GM12878 (cell line): ENCODE data around the gene DCLRE1C. TPM values are rescaled to one million over a fixed set of nuclear protein-coding genes. Genes with fewer than 3 reads are reported as not detected.
A peak's percentile ranks its signal among the peaks of the same experiment; 100 is the strongest.

Source experiments
- ATAC-seq: fragments of 200-7000 bp; cut with Tn5 transposase; 3 replicates; pipeline ENCODE4 v1.9.1; 2020; ENCODE audit warnings: mild to moderate bottlenecking, moderate library complexity
- BruUV-seq: library from RNA; stranded (reverse); fragments of 400-500 nt; replicated peaks from 2 replicates; lab custom pipeline; 2021; lab: Mats Ljungman, UMichigan
- CTCF ChIA-PET: fragments of 300-600 bp; sonication (Branson Sonifier 250); formaldehyde crosslinking; extraction: SDS; loops from one replicate; lab custom pipeline; 2021; ENCODE audit warnings: inconsistent platforms; lab: Yijun Ruan, JAX
- POLR2A ChIA-PET: fragments of 350-600 bp; formaldehyde crosslinking; extraction: SDS; loops from one replicate; lab custom pipeline; 2021; ENCODE audit warnings: inconsistent platforms; lab: Charles Lee
- RAD21 ChIA-PET: fragments of 300-600 bp; sonication (Branson Sonifier 250); formaldehyde crosslinking; loops from one replicate; lab custom pipeline; 2023; ENCODE audit warnings: antibody characterized with exemption; ENCODE audit not compliant: unreplicated experiment; lab: Charles Lee
- SMC1A ChIA-PET: fragments of 300-600 bp; sonication (Branson Sonifier 250); formaldehyde crosslinking; loops from one replicate; lab custom pipeline; 2023; ENCODE audit not compliant: unreplicated experiment, uncharacterized antibody; lab: Charles Lee
- DNase-seq: peaks from one replicate; pipeline ENCODE4 v3.0.0-alpha.2; 2011; ENCODE audit warnings: low read depth, low spot score
- FAIRE-seq: peaks from 3 replicates; lab custom pipeline; 2011; peaks lifted over from hg19 to GRCh38; lab: Jason Lieb, UNC
- H2AFZ ChIP-seq: 2 replicates; pipeline ENCODE4 v1.6.0; 2011; ENCODE audit warnings: low read depth, low read length, control low read depth; ENCODE audit not compliant: control insufficient read depth
- H3K27ac ChIP-seq: 2 replicates; pipeline ENCODE4 v1.5.1; 2011; ENCODE audit warnings: control low read depth; ENCODE audit not compliant: control insufficient read depth, insufficient read depth
- H3K27me3 ChIP-seq, 2 experiments: replicated peaks in 1 of 2; 2 replicates each; pipeline versions ENCODE4 v1.6.0 to v1.6.1; 2011; ENCODE audit warnings: low read length in 1 of 2; ENCODE audit not compliant: control insufficient read depth in 2 of 2, insufficient read depth in 2 of 2
- H3K36me3 ChIP-seq, 2 experiments: 2 replicates each; pipeline ENCODE4 v1.5.1; 2011; ENCODE audit warnings: low read length in 1 of 2; ENCODE audit not compliant: control insufficient read depth in 2 of 2, insufficient read depth in 2 of 2
- H3K4me1 ChIP-seq: 2 replicates; pipeline ENCODE4 v1.6.1; 2011; ENCODE audit warnings: mild to moderate bottlenecking, low read length, moderate library complexity, mixed read lengths; ENCODE audit not compliant: control insufficient read depth, insufficient read depth
- H3K4me2 ChIP-seq: 2 replicates; pipeline ENCODE4 v1.6.0; 2011; ENCODE audit warnings: control low read depth; ENCODE audit not compliant: control insufficient read depth, insufficient read depth
- H3K4me3 ChIP-seq: fragments of 200-600 bp; sonication (generic); 2 replicates; pipeline ENCODE4 v1.5.1; 2016
- H3K79me2 ChIP-seq: 2 replicates; pipeline ENCODE4 v1.6.0; 2011; ENCODE audit warnings: low read length; ENCODE audit not compliant: control insufficient read depth, insufficient read depth
- H3K9ac ChIP-seq: 2 replicates; pipeline ENCODE4 v1.8.0; 2011; ENCODE audit warnings: low read length, control low read depth, mixed read lengths; ENCODE audit not compliant: control insufficient read depth, insufficient read depth
- H3K9me3 ChIP-seq: replicated peaks from 3 replicates; pipeline ENCODE4 v1.5.1; 2011; ENCODE audit warnings: mild to moderate bottlenecking, low read length; ENCODE audit not compliant: control insufficient read depth, insufficient read depth
- H4K20me1 ChIP-seq: 2 replicates; pipeline ENCODE4 v1.6.0; 2011; ENCODE audit not compliant: control insufficient read depth, insufficient read depth
- ATF2 ChIP-seq: IDR thresholded peaks from 2 replicates; pipeline ENCODE4 v1.6.1; 2012; ENCODE audit warnings: low read length, inconsistent platforms
- BCL11A ChIP-seq: IDR thresholded peaks from 2 replicates; pipeline ENCODE4 v1.6.1; 2011; ENCODE audit warnings: low read depth, low read length
- BHLHE40 ChIP-seq, 2 experiments: fragments of 450-650 bp in 1 of 2; IDR thresholded peaks; 2 replicates each; pipeline ENCODE4 v1.6.1; 2011 to 2017; ENCODE audit warnings: low read depth in 2 of 2, borderline replicate concordance in 1 of 2, improper control_type of control experiment in 1 of 2, low read length in 1 of 2, mild to moderate bottlenecking in 1 of 2
- EED ChIP-seq: sonication (generic); IDR thresholded peaks from 2 replicates; pipeline ENCODE4 v1.6.1; 2016; ENCODE audit warnings: antibody characterized with exemption, low read depth
- ESRRA ChIP-seq: IDR thresholded peaks from 2 replicates; pipeline ENCODE4 v1.6.1; 2012; ENCODE audit warnings: mild to moderate bottlenecking, low read length, improper control_type of control experiment
- GATAD2B ChIP-seq: fragments of 450-650 bp; conservative IDR thresholded peaks from 2 replicates; pipeline ENCODE4 v1.6.1; 2017; ENCODE audit warnings: low read depth, mild to moderate bottlenecking, moderate library complexity
- MTA2 ChIP-seq: fragments of 450-650 bp; IDR thresholded peaks from 2 replicates; pipeline ENCODE4 v1.6.1; 2016; ENCODE audit warnings: low read depth, mild to moderate bottlenecking, moderate library complexity
- MXI1 ChIP-seq: fragments of 150-350 bp; IDR thresholded peaks from 2 replicates; pipeline ENCODE4 v1.6.1; 2011; ENCODE audit warnings: low read depth, mild to moderate bottlenecking, inconsistent platforms, low read length, improper control_type of control experiment
- PAX8 ChIP-seq: fragments of 450-650 bp; IDR thresholded peaks from 2 replicates; pipeline ENCODE4 v1.6.1; 2017; ENCODE audit warnings: mild to moderate bottlenecking, moderate library complexity
- RAD21 ChIP-seq: IDR thresholded peaks from 2 replicates; pipeline ENCODE4 v1.6.1; 2011; ENCODE audit warnings: mild to moderate bottlenecking, low read depth, low read length, moderate library complexity; ENCODE audit not compliant: insufficient read depth
- RUNX3 ChIP-seq: IDR thresholded peaks from 2 replicates; pipeline ENCODE4 v1.6.1; 2012; ENCODE audit warnings: low read length, inconsistent platforms
- SIX5 ChIP-seq: IDR thresholded peaks from 2 replicates; pipeline ENCODE4 v1.6.1; 2011; ENCODE audit warnings: mild to moderate bottlenecking, low read depth, low read length, moderate library complexity; ENCODE audit not compliant: severe bottlenecking
- SMC3 ChIP-seq: IDR thresholded peaks from 2 replicates; pipeline ENCODE4 v1.6.1; 2011; ENCODE audit warnings: low read length, improper control_type of control experiment, borderline replicate concordance
- STAT1 ChIP-seq: fragments of 450-650 bp; conservative IDR thresholded peaks from 2 replicates; pipeline ENCODE4 v1.6.1; 2014; ENCODE audit warnings: antibody characterized with exemption, mild to moderate bottlenecking
- TBL1XR1 ChIP-seq: IDR thresholded peaks from 2 replicates; pipeline ENCODE4 v1.6.1; 2012; ENCODE audit warnings: low read depth, low read length, improper control_type of control experiment
- TCF7 ChIP-seq: IDR thresholded peaks from 2 replicates; pipeline ENCODE4 v1.6.1; 2014; ENCODE audit warnings: antibody characterized with exemption, borderline replicate concordance
- ZBTB40 ChIP-seq: fragments of 450-650 bp; IDR thresholded peaks from 2 replicates; pipeline ENCODE4 v1.6.1; 2016; ENCODE audit warnings: mild to moderate bottlenecking, moderate library complexity, borderline replicate concordance
- ZZZ3 ChIP-seq: IDR thresholded peaks from 2 replicates; pipeline ENCODE4 v1.6.1; 2011; ENCODE audit warnings: low read depth; ENCODE audit not compliant: control insufficient read depth, insufficient read length
- WGBS: methylation state at CpG from one replicate; pipeline ENCODE4 v1.1.6; 2016; ENCODE audit warnings: low lambda C conversion rate; ENCODE audit not compliant: insufficient replicate concordance, insufficient coverage; ENCODE audit errors: missing lambda C conversion rate; 5-methylcytosine and 5-hydroxymethylcytosine counted together
- in situ Hi-C: fragments of 300-500 bp; cut with MboI; formaldehyde crosslinking; loops from 9 replicates; pipeline ENCODE4 v1.14.3; 2018; ENCODE audit warnings: mixed read lengths
- intact Hi-C: fragments of 100-400 bp; cut with micrococcal nuclease; formaldehyde crosslinking; loops from one replicate; pipeline ENCODE4 v1.14.2; 2022; ENCODE audit not compliant: unreplicated experiment
- polyA plus RNA-seq, 11 experiments: library from polyadenylated mRNA; depleted of rRNA in 4 of 11; unstranded in 6 of 11; stranded (reverse) in 5 of 11; fragments of >200 nt; fragmentation: Nextera tagmentation in 4 of 11; fragmentation: Illumina TruSeq in 1 of 11; extraction: Ambion mirVana in 4 of 11; extraction: Trizol in 1 of 11; gene quantifications; 1 replicate in 1 of 11; 2 replicates in 10 of 11; pipeline versions ENCODE4 v1.2.1 to v1.2.3, GENCODE V29; 2011 to 2016; ENCODE audit warnings: inconsistent platforms in 2 of 11, missing spikeins in 2 of 11, low read depth in 1 of 11
- total RNA-seq, 4 experiments: library from RNA; depleted of rRNA in 3 of 4; stranded (reverse); fragments of >200 nt in 3 of 4; fragmentation: Illumina TruSeq in 1 of 4; extraction: Trizol in 1 of 4; gene quantifications; 2 replicates each; pipeline versions ENCODE4 v1.2.1 to v1.2.3, GENCODE V29; 2013 to 2021

Gene DCLRE1C
- total and polyA plus RNA-seq, 10 of the 15 experiments (the other 5 are each of a cell fraction or from before 2014, with no cell fraction given), result 15.7 to 43.4 (median 26.0) TPM

GRCh38 chr10:14878266-14879123 is 75.4 kb downstream of the DCLRE1C start, which contains the start of gene SUV39H2:
SUV39H2 (plus strand) TSS chr10:14878866; CDS start chr10:14878889, 23 bp downstream.
- Histone ChIP-seq H3K4me3 (peak within 1 kb of the TSS; percentile 89), H3K36me3 (peaks cover 0 to 3% of the 10 kb centered on the region in 2 experiments; a peak in 1 of 4 replicates), H2AFZ (peak within 1 kb of the TSS; percentile 75), H3K9ac (peak within 1 kb of the TSS; percentile 84), H3K4me1 (peaks cover 5% of the 10 kb centered on the region; the same call in 1 of the 2 replicates), H3K9me3 (no peaks in the 10 kb centered on the region), H3K27me3 (no peaks in the 10 kb centered on the region), H3K4me2 (peak within 1 kb of the TSS; percentile 81), H3K27ac (peak within 1 kb of the TSS; percentile 73), H3K79me2 (peaks cover 61% of the 10 kb centered on the region), H4K20me1 (no peaks in the 10 kb centered on the region)
- ChIA-PET POLR2A (interaction anchor here (1.0 to 2.4 kb wide), 8 partner anchors 8 to 81 kb away, joined by 3 to 18 read pairs (median 4); partner anchors contain the start of genes CDNF, DCLRE1C, HSPA14 and MEIG1), RAD21 (interaction anchor here (0.6 to 2.8 kb wide), 9 partner anchors 40 to 943 kb away, joined by 3 to 24 read pairs (median 3); partner anchors contain the start of genes CDNF, HSPA14, MEIG1 and MSANTD7), CTCF (interaction anchor here (0.7 to 3.2 kb wide), 13 partner anchors 8 to 495 kb away, joined by 3 to 14 read pairs (median 4); partner anchors contain the start of genes CDNF, HSPA14 and MSANTD7), SMC1A (interaction anchor here (0.6 to 5.2 kb wide), 12 partner anchors 11 to 335 kb away, joined by 3 to 19 read pairs (median 4); partner anchors contain the start of genes CDNF, DCLRE1C, HSPA14 and MSANTD7)
- peak; percentile 94 for ATAC-seq
- intact Hi-C loops (loop anchor here (2.0 to 5.0 kb wide), 3 partner anchors 41 to 80 kb away; partner anchors contain the start of genes CDNF, HSPA14, MEIG1 and MSANTD7), in situ Hi-C loops (no loop called here)
- peak; percentile 64 for DNase-seq
- BruUV-seq, result TSS peak; percentile 86
- peak; percentile 49 for FAIRE-seq
- WGBS, result under 1% methylated on average over 80 of the region's 102 CpGs
- TF ChIP-seq MXI1 (peak; percentile 67), EED (peak; percentile 63), SMC3 (no peak), ZZZ3 (no peak), STAT1 (0 out of 2 replicates have a peak, but pooled peaks have one; percentile 30), GATAD2B (peak; percentile 85), TCF7 (no peak), BCL11A (no peak), RUNX3 (peak; percentile 39), ATF2 (no peak), SIX5 (no peak), MTA2 (no peak), ZBTB40 (peak; percentile 41; the same call in 1 of the 2 replicates), ESRRA (no peak), TBL1XR1 (no peak), PAX8 (no peak), BHLHE40 (IDR thresholded peaks at IDR 0.05; ENCODE audit: borderline replicate concordance in 1 of 2, low read depth in 2 of 2, low read length in 1 of 2) (peak; percentile 40 to 88; a peak in 3 of 4 replicates), RAD21 (no peak)
